HG03354 (cell line): Measurements from ENCODE around the gene MPI.
A peak's percentile ranks its signal among the peaks of the same experiment; 100 is the strongest.
"Not testable (repeated sequence)": the region's sequence is repeated elsewhere in the genome, so short reads cannot be mapped to it uniquely, and the experiment has no call there.

Experiments used
- ATAC-seq: cut with Tn5 transposase; IDR thresholded peaks from one replicate; pipeline ENCODE4 v1.9.1; 2021; ENCODE audit warnings: mild to moderate bottlenecking; ENCODE audit not compliant: unreplicated experiment, poor library complexity, severe bottlenecking

Gene MPI

DNA sequence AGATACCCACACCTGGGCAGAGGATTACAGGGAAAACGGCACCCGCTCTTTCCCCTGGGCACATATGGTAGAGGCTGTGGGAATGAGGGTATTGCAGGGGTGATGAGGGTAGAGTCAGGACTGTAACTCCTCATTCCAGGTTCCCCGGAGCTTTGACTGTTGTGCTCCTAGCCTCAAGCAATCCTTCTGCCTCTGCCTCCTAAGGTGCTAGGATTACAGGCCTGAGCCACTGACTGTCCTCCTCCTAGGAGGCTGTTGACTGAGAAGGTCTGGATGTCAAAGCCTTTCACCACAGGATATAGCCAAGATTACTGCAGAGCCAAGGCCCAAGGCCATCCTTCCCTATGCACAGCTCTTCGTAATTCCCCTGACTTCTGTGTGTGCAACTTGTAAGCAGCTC, 1.1 kb upstream of the MPI start:
- ATAC-seq = no peak

DNA sequence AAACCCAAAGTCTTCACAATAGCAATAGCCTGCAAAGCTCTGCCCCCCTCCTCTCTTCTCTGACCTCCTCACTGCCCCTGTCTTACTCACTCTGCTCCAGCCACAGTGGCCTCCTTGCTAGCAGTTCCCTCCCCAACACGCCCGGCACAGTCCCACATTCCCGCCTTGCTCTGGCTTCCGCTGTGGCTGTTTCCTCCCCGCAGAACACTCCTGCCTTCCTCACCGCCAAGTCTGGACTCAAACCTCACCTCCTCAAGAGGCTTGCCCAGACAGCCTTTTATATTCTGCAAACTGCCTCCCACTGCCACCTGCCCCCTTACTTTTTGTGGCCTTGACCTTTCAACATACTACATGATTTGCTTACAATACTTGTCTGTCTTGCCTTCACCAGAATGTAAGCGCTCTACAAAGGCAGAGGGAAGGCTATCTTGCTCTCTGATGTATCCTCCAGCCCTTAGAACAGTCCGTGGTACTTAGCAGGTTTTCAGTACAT, 406 bp upstream of the MPI start:
- ATAC-seq = peak; percentile 21

DNA sequence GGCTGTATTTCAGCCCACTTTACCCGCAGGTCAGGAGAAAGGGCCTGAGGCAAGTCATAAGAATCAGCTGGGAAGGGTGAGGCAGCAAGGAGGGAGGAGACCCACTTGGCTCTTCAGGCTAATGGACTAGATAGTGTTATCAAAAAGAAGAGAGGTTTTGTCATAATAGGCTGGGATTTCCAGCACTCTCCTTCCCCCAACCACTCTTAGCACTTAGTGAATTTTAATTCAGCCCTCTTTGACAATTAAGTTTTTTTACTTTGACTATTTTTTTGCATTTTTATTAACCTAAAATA, 771 bp downstream of the MPI start:
- no peak for ATAC-seq

DNA sequence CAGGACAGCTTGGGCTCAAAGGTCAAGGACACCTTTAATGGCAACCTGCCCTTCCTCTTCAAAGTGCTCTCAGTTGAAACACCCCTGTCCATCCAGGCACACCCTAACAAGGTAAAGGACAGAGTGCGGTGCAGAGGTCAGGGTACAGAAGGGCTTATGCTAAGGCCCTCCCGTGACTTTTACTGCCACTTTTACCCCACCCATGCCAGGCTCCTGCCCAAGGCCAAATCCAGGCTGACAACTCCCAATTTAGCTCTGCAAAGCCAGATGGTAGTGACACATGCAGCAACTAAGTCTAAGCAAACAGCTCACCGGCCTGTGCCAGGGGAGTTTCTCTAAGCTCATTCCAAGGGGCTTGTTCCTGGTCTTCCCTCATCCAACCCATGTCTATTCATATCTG, 1.6 kb downstream of the MPI start:
- ATAC-seq = no peak

DNA sequence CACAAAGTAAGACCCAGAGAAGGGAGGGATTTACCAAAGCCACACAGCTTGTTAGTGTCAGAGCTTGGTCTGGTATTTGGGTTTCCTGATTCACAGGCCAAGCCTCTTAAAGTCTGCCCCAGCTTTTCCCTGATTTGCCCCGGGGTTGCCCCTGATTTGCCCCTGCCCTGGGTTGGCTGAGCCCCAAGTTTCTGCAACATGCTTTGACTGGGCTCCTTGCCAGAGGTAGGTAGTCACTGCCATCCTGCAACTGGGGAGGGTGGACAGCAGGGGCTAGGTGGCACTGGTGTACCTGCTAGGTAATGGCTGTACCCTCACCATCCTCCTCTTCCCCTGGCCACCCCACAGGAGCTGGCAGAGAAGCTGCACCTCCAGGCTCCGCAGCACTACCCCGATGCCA, 2.5 kb downstream of the MPI start:
- no peak for ATAC-seq

DNA sequence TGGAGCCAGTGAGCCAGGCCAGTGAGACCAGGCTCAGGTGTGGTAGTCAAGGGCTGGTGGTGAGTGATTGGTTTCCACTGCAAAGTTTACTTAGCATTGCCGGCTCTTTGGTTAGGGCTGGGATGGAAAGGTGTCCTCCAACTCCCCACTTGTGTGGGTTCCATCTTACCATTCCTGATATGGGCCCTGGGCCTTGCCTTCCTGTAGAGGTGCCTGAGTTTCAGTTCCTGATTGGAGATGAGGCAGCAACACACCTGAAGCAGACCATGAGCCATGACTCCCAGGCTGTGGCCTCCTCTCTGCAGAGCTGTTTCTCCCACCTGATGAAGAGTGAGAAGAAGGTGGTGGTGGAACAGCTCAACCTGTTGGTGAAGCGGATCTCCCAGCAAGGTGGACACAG, 3.1 kb downstream of the MPI start:
- ATAC-seq = no peak

DNA sequence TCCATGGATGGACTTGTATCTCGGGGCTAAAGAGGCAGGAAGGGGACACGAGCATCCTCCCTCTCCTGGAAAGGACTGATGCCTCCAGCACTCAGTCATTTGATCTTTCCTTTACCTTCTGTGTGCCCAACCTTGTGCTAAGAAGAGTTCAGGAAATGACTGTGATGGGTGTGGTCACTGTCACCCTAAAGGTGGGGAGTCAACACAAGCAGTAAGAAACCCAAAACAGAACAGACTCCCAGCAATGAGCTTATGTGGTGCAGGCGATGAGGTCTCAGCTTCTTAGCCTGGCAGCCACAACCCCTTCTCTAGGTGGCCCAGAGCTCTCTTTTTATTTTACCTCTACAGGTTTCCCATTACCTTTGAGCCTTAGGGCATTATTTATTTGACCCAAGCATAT, 3.8 kb downstream of the MPI start:
- no peak for ATAC-seq

DNA sequence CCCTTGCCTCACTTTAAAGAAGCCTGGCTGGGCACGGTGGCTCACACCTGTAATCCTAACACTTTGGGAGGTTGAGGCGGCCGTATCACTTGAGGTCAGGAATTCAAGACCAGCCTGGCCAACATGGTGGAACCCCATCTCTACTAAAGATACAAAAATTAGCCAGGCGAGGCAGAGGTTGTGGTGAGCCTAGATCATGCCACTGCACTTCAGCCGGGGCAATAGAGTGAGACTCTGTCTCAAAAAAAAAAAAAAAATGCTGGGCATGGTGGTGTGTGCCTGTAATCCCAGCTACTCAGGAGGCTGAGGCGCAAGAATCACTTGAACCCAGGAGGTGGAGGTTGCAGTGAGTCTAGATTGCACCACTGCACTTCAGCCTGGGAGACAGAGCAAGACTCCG, 4.5 kb downstream of the MPI start:
- ATAC-seq = not testable (repeated sequence)

DNA sequence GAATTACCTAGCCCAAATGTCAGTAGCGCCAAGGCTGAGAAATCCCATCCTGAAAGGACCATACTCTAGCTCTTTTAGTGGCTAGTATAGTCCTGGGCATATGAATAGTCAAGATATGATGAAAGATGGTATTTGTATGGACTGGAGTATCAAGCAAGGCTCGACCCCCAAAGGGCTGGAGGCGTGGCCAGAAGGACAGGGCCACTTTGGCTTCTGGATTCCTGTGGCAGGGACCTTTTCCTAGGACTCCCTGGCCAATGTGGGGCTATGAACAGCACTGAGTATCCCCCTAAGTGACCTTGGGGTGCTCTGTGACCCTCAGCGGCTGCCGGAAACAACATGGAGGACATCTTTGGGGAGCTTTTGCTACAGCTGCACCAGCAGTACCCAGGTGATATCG, 6.0 kb downstream of the MPI start:
- ATAC-seq = no peak

DNA sequence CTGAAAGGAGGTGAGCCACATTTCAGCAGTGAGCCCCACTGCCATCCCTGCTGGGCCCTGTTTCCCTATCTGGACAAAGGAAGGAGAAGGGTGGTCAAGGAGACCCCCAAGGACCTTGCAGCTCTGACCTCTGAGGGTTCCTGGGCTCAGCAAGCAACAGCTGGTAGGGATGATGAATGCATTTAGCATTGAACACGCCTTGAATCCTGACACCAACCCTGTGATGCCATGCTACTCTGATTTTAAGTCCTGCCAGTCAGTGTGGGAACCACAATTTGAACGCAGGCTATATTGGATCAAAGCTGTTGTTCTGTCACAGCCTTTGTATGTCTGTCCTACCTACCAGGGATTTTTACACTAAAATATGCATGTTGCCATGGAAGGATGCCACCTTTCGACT, 6.5 kb downstream of the MPI start:
- ATAC-seq = no peak

DNA sequence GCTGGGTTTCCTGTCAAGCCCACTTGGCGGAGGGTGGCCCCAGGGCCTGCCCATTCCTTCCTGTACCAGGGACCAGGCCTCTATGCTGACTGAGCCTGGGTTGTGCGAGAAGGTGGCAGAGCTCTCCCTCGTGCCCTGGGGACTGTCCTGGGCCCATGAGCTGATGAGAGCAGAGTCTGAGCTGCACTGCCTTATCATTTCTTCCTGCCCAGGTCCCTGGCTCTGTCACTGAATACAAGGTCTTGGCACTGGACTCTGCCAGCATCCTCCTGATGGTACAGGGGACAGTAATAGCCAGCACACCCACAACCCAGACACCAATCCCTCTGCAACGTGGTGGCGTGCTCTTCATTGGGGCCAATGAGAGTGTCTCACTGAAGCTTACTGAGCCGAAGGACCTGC, 7.5 kb downstream of the MPI start:
- ATAC-seq = no peak

DNA sequence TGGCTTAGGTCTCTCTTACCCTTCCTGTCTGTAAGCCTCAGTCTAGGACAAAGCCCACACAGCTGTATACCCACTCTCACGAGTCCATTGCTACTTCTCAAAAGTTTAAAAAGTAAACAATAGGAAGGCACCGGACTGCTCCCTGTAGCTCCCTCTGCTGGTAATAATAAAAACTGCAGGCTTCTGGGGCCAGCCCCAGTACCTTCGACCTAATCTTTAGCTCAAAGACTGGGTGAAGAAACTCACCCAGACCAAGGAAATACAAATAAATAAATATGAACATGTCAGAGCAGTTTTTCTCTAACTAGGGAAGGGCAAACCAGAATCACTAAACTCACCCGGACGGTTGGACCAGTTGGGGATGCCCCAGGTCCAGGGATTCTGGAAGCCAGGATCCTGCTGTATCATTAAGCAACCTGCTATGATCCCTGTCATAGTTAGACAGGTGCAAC, 11.8 kb downstream of the MPI start:
- ATAC-seq = peak; percentile 53

DNA sequence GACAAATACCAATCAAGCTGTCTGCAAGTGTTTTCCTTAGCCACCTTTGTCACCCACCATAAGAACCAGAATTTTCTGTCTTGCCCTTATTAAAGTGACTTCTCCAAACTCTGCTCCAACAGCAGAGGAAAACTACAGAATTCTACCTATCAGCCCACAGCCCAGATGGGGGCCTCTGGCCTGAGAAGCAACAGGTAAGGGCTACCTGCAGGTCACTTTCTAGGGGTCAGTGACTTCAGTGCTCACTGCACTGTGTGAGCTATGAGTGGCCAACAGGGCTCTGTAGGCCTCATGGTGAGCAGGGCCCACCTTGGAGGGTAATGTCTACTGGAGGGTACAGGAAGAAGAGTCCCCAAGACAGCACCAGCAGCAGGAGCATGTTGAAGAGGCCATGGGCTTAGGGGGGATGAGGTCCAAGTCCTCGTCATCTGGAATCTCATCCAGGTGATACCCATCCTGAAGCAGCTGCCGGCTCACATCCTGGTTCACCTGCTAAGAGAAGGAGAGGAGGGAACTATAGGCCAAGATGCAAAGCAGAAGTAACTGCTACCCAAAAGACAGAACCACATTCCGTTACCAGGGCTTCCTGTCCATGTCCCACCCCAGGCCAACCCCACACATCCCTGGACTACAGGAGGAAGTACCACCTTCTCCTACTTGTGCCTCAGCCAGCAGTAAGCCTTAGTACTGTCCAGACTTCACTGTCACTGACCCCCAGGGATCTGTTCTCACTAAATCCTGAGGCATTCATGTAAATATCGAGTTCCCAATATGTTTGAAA, 12.6 kb downstream of the MPI start:
- no peak for ATAC-seq

DNA sequence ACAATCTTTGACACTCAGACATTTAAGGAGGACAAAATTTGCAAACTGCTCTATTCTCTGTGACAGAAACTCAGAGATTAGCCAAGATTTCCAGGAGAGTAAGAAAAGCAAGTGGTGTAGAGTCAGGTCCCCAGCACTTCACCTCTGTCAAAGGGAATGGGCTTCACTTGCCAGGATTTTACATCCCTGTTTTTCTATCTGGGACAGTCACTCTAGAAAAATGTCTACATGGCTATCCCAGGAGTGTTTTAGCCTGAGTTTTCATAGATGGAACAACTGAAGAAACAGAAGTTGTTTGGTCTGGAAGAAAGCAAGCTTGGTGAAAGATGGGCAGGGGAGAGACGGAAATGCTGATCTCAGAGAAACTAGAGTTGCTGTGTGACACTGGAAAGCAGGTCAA, 13.8 kb downstream of the MPI start:
- ATAC-seq = no peak

DNA sequence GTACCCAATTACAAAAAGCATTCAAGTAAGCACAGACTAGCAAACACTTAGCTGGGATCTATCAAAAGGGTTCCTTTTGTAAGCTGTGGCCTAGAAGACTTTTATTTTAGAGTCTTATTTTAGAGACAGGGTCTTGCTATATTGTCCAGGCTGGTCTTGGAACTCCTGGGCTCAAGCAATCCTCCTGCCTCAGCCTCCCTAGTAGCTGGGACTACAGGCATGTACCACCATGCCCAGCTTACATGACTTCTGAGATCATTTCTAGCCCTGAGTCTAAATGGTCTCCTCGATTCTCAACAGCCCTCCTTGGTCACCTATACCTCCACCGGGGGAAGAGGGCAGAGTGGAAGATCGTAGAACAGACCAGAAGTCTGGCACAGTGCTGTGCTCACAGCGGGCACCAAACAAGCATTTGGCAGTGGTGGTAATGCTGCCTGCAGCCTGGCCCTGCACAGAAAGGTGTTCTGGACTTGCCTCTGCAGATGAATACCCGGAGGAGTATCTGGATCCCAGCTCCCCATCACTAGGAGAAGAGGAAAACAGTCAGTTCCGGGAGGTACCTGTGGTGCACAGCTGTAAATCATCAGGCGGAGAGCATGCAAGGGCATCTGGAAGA, 14.5 kb downstream of the MPI start:
- no peak for ATAC-seq

DNA sequence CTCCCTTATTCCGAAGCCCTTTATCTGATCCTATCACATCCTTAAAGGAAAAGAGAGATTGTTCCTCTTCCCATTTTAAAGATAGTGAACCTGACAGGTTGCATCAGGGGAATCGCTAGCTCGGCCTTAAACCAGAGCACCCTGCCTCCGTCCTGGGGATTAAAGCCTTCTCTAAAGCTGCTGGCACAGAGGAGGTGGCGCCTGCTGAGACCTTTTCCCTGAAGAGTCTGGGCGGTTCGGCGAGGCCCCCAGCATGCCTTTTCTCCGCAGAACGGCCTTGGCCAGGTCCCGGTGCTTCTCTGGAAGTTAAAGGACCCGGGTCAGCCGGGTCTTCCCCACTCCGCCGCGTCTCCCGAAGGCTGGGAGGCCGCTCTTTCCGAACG, 16.2 kb downstream of the MPI start:
- ATAC-seq = peak; percentile 23

DNA sequence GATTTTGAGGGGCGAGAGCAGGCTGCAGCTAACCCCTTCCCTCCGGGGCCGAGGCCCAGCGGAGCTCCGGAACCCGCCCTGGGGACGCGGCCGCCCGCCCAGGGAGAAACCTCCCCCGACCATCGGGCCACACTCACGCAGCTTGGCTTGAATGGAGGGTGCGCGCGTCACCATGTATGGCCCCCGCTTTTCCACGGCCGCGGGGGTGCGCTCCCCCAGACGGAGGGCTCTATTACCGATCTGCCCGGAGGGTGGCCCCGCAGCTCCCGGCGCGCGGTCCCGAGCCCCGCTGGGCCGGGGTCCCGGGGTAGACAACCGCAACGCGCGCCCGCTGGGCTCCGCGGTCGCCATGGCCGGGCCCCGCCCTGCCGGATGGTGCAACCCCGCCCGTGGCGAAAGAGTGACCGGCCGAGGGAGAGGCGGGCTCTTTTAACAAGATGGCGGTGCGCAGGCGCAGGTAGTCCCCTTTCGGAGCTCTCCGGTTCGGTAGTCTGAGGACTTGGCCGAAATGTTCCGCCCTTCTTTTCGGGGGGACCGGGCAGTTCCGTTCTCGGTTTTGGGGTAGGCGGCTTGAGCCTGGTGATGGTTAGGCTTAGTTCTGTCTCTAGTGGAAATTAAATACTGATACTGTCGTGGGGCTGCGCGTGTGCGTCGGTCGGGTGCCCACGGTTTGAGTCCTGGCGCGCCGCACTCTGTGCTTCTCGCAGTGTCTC, 16.8 kb downstream of the MPI start, which contains the start of gene FAM219B:
TSS of gene FAM219B (minus strand) at position 402 of the 713 bp plus-strand sequence. CDS start at position 351, 51 bp downstream.
- peak; percentile 86 for ATAC-seq

DNA sequence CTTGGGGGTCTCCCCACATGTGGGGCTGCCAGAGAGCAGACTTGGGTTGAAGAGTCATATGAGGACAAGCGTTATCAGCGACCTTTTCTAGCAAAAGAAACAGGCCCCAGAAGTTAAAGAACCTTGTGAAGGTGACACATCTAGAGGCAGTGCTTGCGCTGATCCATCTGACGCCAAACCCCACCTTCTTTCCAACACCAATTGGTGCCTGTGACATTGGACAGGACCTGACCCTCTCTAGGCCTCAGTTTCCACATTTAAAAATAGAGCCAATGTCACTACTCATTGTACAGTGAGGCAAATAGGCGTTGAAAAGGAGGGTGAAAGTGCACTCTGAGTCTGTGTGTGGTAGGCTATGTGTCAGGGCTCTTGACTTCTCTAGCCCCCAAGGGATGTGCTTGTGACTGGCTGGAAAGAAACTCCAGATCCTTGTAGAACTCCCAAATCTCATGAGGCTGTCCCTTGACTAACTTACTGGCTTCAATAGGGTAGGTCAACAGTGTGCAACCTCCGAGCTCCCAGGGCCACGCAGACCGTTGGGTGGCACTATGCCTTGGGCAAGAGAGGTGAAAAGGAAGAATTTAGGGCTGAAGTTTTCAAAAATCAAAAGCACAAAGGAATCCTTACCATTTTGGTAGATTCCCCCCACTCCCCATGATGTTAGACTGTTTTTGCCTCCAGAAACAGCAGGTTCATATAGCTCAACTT, 17.5 kb downstream of the MPI start:
- no peak for ATAC-seq

DNA sequence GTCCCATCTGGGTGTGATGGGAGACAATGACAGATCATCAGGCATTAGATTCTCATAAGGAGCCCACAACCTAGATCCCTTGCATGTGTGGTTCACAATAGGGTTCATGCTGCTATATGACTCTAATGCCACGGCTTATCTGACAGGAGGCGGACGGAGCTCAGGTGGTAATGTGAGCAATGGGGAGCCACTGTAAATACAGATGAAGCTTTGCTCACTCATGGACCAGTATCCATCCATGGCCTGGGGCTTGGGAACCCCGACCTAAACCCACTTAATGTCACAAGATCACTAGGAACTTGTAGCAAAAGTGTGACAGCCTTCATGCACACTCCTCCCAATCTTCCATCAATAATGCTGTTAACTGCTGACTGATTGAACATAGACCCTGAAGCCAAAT, 18.8 kb downstream of the MPI start:
- ATAC-seq = no peak

DNA sequence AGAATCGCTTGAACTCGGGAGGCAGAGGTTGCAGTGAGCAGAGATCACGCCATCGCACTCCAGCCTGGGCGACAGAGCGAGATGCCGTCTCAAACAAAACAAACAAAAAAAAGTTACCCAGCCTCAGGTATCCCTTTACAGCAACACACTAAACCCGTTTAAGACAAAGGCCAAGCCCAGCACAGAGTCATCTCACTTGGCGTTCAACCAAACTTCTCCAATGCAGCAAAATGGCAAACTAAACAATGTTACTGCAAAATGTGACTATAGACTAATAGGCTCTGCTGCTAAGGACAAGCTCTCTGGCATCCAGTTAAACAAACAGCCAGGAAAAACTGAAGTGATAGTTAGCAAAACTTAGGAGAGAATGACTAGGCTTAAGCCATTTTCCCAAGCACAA, 23.2 kb downstream of the MPI start:
- no peak for ATAC-seq
